ENCODE measurements around the gene RESP18. TPM values are rescaled to one million over a fixed set of nuclear protein-coding genes. Genes with fewer than 3 reads are reported as not detected.

RESP18 gene
- total RNA-seq, result not detected

DNA sequence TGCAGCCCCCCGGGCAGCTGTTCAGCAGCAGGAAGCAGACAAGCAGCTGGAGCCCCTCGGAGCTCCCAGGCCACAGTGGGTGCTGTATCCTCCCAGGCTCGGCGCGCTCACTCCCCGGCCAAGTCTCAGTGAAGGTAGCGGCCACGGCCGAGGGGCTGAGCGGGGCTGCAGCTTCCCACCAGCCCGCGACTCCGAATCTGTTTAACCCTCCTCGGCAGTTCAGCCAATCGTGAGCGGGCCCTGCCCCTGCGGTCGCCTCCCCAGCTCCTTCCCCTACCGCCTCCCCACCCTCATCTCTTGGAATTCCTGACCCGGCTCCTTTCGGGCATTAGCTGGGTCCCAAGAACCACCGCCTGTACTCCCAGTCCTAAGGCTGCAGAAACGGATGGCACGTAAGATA is at the start of gene RESP18:
Gene RESP18 (minus strand): TSS at position 203 of the 400 bp plus-strand sequence.
- CTCF ChIA-PET, result interaction anchor here (1.2 kb wide), 1 partner anchor 305 kb away, joined by 4 read pairs; no protein-coding TSS in a partner anchor
- POLR2A ChIA-PET, result no interaction called here

DNA sequence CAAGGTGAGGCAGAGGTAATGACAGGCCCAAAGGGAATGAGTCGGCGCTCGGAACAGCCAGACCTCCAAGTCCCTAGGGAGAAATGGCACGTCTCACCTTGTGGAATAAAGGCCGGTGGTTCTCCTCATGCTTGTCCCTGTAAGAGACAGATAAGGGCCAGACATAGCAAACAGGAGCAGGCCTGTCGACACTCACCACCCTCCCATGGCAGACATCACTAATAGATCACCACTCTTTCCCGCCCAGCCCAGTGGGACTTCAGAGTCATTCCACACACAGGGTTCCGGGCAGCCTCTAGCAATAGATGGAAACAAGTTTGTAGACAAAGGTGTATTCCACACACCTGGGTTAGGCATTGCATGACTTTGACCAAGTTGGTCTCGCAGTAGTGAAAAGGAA is 48.9 kb upstream of the RESP18 start:
- CTCF ChIA-PET, result no interaction called here
- POLR2A ChIA-PET, result no interaction called here

DNA sequence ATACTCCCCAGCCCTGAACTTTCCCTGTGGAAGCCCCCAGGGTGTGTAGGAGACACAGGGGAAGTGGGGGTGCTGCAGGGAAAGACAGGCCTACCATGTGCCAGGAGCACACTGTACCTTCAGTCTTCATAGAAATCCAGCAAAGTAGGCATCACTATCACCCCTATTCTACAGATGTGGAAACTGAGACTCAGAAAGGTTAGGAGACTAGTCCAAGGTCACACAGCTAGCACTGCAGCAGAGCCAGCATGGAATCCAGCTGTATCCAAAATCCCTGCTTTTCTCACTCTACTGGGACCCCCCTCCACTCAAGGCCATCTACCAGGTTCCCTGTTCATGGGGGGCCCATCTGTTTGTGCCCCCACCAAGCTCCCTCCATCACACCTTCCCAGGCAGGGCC is 48.4 kb upstream of the RESP18 start:
- ChIA-PET CTCF (no interaction called here), POLR2A (no interaction called here)

DNA sequence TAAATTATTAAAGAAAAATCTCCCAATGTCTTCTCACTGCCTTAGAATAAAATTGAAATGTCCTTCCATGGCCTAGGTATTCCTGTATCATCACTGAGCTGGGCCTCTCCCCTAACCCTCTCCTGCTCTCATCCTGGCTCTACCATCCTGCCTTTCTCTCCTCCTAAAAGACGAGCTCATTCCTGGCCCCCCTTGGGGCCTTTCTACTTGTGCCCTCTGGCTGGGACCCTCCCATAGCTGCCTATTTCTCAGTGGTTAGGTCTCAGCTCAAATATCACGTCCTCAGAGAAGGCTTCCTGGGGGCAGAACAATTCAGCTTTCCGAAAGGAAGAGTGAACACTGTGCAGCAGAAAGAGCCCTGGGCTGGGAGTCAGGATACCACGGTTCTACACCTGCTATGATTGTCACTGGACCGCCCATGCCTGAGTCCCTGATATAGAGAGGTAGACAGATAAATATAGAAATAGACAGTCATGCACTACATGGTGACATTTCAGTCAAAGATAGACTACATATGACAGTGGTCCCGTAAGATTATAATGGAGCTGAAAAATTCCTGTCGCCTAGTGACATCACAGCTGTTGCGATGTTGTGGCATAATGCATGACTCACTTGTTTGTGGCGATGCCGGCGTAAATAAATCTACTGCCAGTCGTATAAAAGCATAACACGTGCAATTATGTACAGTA is 45.8 kb upstream of the RESP18 start:
- CTCF ChIA-PET, result no interaction called here
- POLR2A ChIA-PET, result no interaction called here

DNA sequence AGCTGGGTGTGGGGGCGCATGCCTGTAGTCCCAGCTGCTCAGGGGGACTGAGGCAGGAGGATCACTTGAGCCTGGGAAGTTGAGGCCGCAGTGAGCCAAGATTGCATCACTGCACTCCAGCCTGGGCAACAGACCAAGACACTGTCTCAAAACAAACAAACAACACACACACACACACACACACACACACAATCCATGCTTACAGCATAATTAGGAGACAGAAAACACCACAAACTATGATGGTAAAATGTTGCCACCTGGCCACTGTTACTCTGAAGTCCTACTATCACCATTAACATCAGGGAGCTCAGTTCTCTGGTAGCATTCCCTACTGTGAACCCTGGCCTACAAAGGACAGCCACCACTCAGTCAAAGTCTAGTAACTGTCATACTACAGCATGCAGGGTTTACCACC is 36.9 kb upstream of the RESP18 start:
- POLR2A ChIA-PET, result interaction anchor here (0.5 kb wide), 1 partner anchor 710 kb away, joined by 6 read pairs; the partner anchor contains the start of genes BCS1L and ZNF142
- CTCF ChIA-PET, result no interaction called here

DNA sequence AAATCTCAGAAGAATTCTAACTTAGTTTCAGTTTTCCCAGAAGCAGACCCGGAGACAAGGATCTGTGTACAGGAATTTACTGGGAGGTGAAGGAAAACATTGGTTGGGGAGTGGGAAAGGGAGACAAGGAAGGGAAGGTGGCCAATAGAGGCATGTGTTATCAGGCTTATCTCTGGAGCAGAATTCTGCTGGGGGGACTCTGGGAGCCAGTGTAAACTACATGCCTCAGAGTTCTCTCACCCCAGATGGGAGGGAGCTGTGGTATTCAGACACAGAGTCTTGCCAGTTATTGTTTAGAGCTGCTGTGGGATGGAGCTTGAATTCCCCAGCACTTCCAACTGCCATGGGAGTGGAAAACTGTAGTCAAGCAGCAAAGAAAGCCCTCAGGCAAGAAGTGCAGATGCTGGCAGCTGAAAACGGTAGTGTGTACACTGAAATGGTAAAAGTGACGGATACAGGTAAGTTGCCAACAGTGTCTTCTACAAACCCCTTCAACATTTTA is 36.2 kb upstream of the RESP18 start:
- CTCF ChIA-PET, result no interaction called here
- POLR2A ChIA-PET, result no interaction called here

DNA sequence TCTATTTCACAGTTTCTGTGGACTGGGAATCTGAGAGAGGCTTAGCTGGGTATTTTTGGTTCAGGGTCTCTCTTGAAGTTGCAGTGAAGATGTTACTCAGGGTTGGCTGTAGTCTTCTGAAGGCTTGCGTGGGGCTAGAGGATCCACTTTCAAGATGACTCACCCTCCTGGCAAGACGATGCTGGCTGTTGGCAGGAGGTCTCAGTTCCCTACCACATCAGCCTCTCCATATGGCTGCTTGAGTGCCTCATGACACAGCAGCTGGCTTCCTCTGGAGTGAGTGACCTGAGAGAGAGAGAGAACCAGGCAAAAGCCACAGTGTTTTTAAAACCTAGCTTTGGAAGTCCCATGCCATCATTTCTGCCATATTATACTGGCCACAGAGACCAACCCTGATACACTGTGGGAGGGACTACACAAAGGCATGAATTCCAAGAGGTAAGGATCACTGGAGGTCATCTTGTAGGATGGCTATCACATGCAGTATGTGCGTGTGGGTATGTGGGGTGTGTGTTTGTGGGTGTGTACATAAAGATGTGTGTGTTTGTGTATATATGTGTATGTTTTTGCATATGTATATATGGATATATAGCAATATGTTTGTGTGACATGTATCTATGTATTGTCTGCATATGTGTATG is 30.1 kb upstream of the RESP18 start:
- ChIA-PET POLR2A (no interaction called here), CTCF (no interaction called here)

DNA sequence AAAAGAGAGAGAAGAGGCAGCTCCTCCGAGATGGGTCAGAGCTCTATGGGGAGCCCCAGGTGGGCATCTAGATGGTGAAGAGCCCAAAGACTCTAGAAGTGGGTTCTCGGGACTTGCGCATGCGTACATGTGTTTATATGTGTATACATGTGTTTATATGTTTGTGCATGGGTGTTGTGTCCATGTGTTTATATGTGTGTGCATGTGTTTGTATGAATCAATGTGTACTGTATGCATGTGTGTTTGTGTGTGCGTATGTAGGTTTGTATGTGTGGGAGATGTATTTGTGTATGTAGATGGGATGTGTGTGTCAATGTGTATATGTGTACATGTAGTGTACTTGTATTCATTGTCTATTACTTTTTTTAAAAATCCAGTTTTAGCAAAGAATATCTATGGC is 29.5 kb upstream of the RESP18 start:
- ChIA-PET CTCF (no interaction called here), POLR2A (no interaction called here)

DNA sequence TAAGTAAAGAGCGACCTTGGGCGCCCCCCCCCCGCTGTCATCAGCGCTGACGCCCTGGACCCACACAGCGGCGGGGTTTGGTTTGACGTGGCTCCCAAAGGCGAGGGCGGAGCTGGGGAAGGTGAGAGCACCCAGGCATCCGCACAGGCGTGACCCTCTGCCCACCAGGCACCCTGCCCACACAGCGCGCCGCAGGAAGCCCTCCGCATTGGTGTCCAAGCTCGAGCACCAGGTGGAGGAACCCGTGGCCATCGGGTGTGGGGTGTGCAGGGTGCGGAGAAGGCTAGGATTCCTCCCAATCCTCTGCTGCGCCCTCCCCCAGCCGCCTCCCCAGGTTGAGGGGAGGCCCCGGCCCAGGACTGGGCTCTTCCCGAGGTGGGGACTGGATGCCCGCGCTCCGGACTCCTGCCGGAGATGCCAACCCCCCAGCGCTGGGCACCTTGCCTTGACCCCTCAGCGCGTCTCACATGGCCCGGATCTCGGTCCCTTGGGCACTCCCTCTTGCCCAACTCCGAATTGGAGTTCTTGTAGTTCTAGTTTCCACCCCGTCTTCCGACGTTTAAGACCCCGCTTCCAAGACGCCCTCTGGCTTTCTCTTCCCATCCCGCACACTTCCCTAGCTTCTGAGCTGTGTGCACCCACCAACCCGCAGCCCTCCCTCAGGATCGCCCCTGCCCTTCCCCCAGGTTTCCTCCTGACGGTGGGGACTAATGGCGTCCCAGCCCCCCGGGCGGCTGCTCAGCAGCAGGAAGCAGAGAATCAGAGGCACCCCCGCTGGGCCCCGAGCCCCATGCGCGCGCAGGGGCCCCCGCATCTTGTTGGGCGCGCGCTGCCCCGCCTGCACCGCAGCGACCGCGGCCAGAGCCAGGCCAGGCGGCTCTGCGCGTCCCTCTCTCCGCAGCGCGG is 25.9 kb upstream of the RESP18 start:
- ChIA-PET CTCF (no interaction called here), POLR2A (no interaction called here)

DNA sequence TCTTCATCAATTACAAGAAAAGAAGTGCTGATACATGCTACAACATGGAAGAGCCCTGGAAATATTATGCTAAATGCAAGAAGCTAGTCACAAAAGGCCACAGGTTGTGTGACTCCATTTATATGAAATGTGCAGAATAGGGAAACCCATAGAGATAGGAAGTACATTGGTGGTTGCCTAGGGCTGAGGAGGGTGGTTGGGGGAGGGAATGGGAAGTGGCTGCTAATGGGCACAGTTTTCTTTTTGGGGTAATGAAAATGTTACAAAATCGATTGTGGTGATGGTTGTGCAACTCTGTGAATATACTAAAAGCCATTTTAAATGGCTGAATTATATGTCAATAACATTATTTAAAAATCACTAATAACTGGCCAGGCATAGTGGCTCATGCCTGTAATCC is 24.3 kb upstream of the RESP18 start:
- CTCF ChIA-PET, result no interaction called here
- POLR2A ChIA-PET, result no interaction called here

DNA sequence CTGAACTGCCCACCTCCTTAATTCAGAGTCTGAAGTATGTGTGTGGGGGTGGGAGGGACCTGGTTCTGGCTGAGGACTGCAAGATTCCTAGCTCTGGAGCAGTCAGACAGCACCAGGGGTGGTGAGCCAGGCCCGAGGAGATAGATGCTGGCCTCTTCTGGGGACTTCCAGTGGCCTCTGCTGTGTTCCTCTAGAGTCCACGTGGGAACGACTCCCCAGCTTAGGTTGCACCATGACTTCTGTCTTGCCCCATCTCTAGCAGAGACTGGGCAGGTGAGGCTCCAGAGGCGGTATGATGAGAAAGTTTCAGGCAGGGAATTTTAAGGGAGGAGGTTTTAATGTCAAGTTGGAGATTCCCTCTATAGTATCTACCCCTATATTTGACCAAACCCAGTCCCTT is 22.0 kb upstream of the RESP18 start:
- ChIA-PET POLR2A (no interaction called here), CTCF (interaction anchor here (1.3 kb wide), 1 partner anchor 49 kb away, joined by 3 read pairs; no protein-coding TSS in a partner anchor)

DNA sequence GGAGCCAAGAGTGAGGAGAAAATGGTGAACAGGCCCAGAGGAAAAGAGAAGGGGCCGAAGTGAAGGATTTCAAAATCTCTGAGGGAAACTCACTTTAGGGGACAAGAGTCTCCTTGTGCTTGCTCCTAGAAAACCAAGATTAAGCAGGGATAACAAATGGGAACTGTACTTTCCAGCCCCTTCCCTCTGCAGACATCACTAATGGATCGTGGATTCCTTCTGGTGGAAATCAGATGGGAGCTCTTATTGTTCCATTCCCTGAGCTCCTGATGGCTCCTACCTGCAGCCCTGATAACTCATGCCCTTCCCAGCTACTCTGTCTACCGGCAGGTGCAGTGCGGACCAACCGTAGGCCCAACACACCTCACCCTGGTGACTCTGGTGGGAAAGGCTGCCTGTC is 20.6 kb upstream of the RESP18 start:
- ChIA-PET CTCF (interaction anchor here (1.0 to 1.3 kb wide), 2 partner anchors 47 to 72 kb away, joined by 3 read pairs; no protein-coding TSS in a partner anchor), POLR2A (no interaction called here)

DNA sequence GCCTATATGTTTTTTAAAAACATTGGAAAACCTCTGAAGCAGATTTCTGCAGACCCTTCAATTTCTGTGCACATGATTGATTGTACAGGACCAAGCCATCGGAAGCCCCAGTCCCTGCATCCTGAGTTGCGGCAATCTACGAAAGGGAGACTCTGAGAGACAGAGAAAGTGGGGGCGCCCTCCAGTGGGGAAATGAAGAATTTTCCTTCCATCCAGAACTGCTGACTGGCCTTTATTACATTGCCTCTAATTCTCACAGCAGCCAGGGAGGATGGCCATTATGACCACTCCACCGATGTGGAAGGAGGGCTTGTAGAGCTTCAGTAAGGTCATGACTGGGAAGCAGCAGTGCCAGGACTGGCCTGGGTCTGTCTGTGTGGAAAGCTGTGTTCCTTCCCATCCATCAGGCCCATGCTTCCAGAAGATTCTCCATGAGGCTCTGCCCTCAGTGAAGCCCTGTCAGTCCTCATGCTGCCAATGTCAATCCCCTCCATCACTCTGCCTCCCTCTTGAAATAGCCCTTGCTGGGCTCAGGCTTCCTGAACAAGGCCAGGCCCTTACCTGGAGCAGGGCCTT is 20.0 kb upstream of the RESP18 start:
- CTCF ChIA-PET, result interaction anchor here (0.6 to 1.0 kb wide), 2 partner anchors 10 to 72 kb away, joined by 3 read pairs; no protein-coding TSS in a partner anchor
- POLR2A ChIA-PET, result no interaction called here

DNA sequence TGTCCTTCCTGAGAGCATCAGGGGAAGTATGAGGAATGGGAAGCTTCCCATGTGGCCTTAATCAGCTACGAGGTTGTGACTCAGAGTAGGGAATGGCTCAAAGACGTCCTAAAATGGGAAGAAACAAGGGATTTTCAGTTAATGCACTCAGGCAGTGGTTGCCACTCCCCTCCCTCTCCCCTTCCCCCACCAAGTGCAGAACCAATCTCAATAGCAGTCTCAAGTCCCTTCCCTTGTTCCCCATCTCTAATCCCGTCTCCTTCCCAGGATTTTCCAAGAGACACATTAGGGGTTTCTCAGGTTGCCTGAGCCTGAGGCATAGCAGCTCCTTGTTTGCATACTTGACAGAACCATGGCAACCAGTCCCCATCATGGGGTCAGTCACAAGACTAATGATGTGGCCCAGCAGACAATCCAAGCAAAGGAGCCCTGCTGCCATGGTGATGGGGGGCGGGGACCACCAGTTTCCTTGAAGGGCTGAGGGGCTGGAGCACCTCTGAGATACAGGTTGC is 18.2 kb upstream of the RESP18 start:
- ChIA-PET CTCF (interaction anchor here (0.9 kb wide), 1 partner anchor 196 kb away, joined by 3 read pairs; no protein-coding TSS in a partner anchor), POLR2A (no interaction called here)

DNA sequence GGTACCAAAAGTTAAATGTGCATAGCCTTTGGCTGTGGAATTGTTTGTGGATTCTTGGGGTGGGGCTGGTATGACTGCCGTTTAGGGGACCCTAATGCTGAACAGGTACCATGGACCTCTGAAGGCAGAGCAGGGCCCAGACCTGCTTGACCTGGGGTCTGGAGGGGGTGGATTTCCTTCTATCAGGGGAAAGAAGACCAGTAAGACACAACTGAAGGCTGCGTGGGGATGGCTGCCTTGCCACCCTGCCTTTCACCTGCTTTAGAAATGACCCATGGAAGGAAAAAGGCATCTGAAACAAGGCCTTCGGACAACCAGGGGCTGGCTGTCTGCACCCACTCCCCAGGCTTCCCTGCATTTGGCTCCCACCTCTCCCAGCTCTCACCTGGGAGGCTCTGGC is 17.7 kb upstream of the RESP18 start:
- POLR2A ChIA-PET, result no interaction called here
- CTCF ChIA-PET, result no interaction called here

DNA sequence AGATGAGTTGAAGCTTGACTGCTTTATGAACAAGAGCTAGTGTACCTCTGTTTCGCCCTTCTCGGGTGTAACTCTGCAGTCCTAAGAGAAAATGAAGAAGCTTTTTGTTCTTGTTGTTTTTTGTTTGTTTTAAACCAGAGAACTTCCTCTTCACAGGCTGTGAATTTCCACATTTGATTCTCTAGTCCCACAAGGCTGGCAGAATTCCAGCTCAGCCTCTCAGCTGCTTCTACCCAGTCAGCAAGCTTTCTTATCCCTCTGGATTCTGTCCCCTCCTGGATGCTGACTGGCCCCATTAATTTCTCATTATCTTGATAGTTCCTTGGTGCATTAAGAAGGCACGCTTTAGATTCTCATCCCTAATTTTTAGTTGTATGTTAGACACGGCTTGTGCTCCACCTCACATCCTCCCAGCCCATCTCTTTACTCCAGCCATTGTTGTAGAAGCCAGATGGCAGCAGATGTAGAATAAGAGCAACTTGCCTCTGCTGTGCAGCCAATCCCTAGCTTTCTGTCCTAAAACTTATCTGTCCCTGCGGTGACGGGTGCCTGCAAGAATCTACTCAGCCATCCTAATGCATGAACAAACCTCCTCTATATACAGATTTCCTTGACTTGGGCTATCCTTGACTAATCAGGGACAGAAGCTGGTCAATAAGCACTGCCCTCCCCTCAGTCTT is 12.3 kb upstream of the RESP18 start:
- ChIA-PET CTCF (interaction anchor here (1.1 kb wide), 1 partner anchor 364 kb away, joined by 3 read pairs; no protein-coding TSS in a partner anchor), POLR2A (no interaction called here)

DNA sequence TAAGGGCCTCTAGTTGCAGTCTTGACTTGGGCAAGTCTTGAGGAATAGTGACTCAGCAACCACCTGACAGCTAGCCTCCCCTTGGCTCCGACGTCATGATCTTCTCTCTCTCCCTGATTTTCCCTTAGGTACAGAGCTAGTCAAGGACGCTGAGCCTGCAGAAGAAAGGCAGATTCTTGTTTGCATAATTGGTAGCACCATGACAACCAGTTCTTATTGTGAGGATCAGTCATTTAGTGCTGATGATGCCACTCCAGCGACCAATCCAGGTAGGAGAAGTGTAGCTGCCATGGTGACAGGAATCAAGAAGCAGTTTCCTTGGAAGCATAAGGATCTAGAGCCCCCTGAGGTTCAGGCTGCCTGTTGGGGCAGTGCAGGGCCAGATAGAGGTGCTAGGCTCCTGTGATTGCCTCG is 2.8 kb upstream of the RESP18 start:
- CTCF ChIA-PET, result no interaction called here
- POLR2A ChIA-PET, result no interaction called here

DNA sequence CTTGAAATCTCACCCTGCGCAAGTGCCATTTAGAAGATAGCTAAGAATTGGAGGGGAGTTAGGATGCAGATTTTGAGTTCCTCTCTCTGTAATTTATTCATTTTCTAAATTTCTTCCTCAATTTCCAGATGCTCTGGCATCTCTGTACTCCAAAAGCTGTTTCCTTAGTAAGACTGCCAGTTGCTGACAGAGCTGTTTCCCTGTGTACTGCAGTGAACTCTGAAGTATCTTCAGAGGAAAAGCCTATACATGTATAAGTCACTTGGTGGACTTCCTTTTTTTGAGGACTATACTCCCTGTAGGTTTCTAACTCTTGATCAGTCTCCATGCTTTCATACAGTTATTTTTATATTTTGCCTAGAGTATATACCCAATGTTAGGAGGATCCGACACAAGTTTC is 1.5 kb upstream of the RESP18 start:
- CTCF ChIA-PET, result interaction anchor here (1.2 kb wide), 1 partner anchor 39 kb away, joined by 3 read pairs; no protein-coding TSS in a partner anchor
- POLR2A ChIA-PET, result no interaction called here

DNA sequence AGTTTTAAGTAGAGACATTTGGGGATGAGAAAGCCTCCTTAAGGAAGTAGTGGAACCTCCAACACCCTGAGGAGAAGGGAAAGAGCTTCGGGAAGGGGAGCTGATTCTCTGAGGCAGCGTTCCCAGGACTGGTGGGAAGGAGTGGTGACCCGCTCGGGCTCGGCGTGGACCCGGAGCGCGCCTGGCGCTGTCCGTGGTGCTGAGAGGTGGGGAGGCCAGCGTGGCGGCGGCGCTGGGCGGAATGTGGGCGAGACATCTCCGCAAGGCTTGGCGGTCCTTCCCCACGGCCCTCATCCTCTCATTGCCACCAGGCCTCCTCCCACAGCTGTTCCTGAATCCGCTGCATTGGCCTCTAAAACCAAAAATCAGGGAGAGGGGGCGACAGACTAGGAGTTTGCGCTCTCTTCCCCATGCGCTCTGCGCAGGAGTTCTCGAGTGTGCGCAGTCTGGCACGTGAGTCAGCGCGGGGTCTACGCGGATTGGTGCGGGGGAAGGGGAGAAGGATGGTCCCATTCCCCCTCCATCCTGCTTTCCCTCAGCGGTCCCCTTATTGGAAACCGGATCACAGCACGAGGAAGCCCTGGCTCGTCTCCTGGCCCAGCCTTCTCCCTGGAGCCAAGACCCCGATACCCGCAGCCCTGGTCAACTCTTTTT is 857 bp downstream of the RESP18 start:
- CTCF ChIA-PET, result interaction anchor here (1.1 to 1.2 kb wide), 3 partner anchors 10 to 304 kb away, joined by 3 to 4 read pairs (median 4); no protein-coding TSS in a partner anchor
- POLR2A ChIA-PET, result no interaction called here

Measured in activated CD8-positive, alpha-beta memory T cell treated with anti-CD3 and anti-CD28 coated beads for 36 hours (primary cell).